Measurements from ENCODE around the gene OSBPL6. TPM values are rescaled to one million over a fixed set of nuclear protein-coding genes. Genes with fewer than 3 reads are reported as not detected.
A peak's percentile ranks its signal among the peaks of the same experiment; 100 is the strongest.

OSBPL6 gene
- total and polyA plus RNA-seq, 9 of the 15 experiments (the other 6 are each of a cell fraction or from before 2014, with no cell fraction given): 3.4 to 12.7 (median 9.3) TPM

- TF ChIP-seq E2F1 (CRISPR knock-in tag; IDR thresholded peaks at IDR 0.05): 0 out of 2 replicates have a peak, but pooled peaks have one; percentile 51
- TF ChIP-seq ARID4B (CRISPR knock-in tag; IDR thresholded peaks at IDR 0.05): no peak
- no peak; the same call in 1 of the 2 replicates for TF ChIP-seq ZKSCAN8 (CRISPR knock-in tag; IDR thresholded peaks at IDR 0.05)
- TF ChIP-seq ETV1 (tag; conservative IDR thresholded peaks at IDR 0.05; ENCODE audit: low read depth): no peak
- no peak for TF ChIP-seq ESRRA (IDR thresholded peaks at IDR 0.05; ENCODE audit: borderline replicate concordance, low read depth)
- TF ChIP-seq CEBPG (CRISPR knock-in tag; IDR thresholded peaks at IDR 0.05): no peak
- TF ChIP-seq CEBPG (tag; conservative IDR thresholded peaks at IDR 0.05 in 1 of 2, IDR thresholded peaks at IDR 0.05 in 1 of 2): no peak
- no peak for TF ChIP-seq DEAF1 (CRISPR knock-in tag; IDR thresholded peaks at IDR 0.05)
- TF ChIP-seq CBFA2T3 (IDR thresholded peaks at IDR 0.05): peak; percentile 46; the same call in 1 of the 2 replicates
- no peak for TF ChIP-seq FIP1L1 (IDR thresholded peaks at IDR 0.05; ENCODE audit: low read depth, low read length, poor library complexity, severe bottlenecking)
- TF ChIP-seq TBP (optimal IDR thresholded peaks at IDR 0.05; ENCODE audit: low read depth, low read length): no peak
- no peak for TF ChIP-seq WHSC1 (IDR thresholded peaks at IDR 0.05; ENCODE audit: low read length)
- TF ChIP-seq ZNF778 (CRISPR knock-in tag; IDR thresholded peaks at IDR 0.05): no peak
- no peak for TF ChIP-seq MITF (IDR thresholded peaks at IDR 0.05)
- TF ChIP-seq ZKSCAN1 (IDR thresholded peaks at IDR 0.05; ENCODE audit: low read depth, low read length): no peak
- no peak for TF ChIP-seq ZNF699 (CRISPR knock-in tag; IDR thresholded peaks at IDR 0.05; ENCODE audit: insufficient replicate concordance)
These were observed 219.4 kb downstream of the OSBPL6 start (continued) for GRCh38 chr2:178413472-178414265.
